ENCODE results near the gene TBX15. TPM values are rescaled to one million over a fixed set of nuclear protein-coding genes. Genes with fewer than 3 reads are reported as not detected.

TBX15 gene
- total and polyA plus RNA-seq, 11 donors = 0.19 to 1.8 (median 0.63) TPM

DNA sequence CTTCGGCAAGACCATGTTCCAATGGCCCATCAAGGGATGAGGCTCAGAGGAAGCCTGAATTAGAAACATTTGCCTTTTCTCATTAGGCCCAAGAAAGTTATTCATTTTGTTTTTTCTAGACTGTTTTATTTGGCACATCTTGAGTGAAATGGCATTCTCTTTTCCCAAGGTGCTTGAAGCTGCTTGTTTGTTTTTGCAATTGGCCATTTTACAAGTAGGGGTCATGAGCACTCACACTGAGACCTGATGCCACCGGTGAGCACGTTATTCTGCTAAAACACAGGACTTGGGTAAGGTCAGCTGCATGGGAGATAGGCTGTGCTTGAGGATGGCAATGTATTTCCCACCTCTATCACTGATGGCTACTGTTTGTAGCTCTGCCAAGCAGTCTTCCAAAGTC, 128.1 kb downstream of the TBX15 start:
- no peaks in the 10 kb centered on the region for H3K9me3 ChIP-seq
- no peaks in the 10 kb centered on the region for H3K4me1 ChIP-seq
- intact Hi-C loops (cut with DNase I) = no loop called here
- H3K27ac ChIP-seq = no peak overlapping the region
- H3K36me3 ChIP-seq = no peaks in the 10 kb centered on the region
- H3K27me3 ChIP-seq = no peaks in the 10 kb centered on the region
- WGBS, 4 donors = 61 to 72% (median 67%) methylated on average over 3 of the region's 3 CpGs
- H3K4me3 ChIP-seq = no peak overlapping the region
- ATAC-seq (no peak), DNase-seq (no peak)
- TF ChIP-seq POLR2A (IDR thresholded peaks at IDR 0.05) = no peak
- TF ChIP-seq, protein P1, sequence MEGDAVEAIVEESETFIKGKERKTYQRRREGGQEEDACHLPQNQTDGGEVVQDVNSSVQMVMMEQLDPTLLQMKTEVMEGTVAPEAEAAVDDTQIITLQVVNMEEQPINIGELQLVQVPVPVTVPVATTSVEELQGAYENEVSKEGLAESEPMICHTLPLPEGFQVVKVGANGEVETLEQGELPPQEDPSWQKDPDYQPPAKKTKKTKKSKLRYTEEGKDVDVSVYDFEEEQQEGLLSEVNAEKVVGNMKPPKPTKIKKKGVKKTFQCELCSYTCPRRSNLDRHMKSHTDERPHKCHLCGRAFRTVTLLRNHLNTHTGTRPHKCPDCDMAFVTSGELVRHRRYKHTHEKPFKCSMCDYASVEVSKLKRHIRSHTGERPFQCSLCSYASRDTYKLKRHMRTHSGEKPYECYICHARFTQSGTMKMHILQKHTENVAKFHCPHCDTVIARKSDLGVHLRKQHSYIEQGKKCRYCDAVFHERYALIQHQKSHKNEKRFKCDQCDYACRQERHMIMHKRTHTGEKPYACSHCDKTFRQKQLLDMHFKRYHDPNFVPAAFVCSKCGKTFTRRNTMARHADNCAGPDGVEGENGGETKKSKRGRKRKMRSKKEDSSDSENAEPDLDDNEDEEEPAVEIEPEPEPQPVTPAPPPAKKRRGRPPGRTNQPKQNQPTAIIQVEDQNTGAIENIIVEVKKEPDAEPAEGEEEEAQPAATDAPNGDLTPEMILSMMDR (IDR thresholded peaks at IDR 0.05) = no peak

DNA sequence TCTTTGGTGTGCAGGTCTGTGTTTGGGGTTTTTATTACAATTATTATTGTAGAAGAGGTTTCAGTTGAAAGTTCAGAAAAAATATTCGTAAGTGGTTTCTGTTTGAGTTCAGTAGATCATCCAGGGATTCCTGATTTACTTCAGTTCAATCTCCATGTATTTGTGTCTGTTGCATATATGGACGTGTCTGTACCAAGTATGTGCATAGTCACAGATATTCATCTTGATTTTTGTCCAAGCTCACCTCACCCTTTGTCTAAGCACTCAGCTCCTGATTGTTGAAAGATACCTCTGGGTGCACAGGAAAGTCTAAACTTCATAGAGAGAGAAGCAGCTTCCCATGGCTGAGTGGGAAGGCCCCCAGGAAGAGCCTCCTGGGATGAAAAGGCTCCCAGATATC, 141.7 kb downstream of the TBX15 start:
- H3K9me3 ChIP-seq = no peaks in the 10 kb centered on the region
- H3K4me1 ChIP-seq = no peaks in the 10 kb centered on the region

DNA sequence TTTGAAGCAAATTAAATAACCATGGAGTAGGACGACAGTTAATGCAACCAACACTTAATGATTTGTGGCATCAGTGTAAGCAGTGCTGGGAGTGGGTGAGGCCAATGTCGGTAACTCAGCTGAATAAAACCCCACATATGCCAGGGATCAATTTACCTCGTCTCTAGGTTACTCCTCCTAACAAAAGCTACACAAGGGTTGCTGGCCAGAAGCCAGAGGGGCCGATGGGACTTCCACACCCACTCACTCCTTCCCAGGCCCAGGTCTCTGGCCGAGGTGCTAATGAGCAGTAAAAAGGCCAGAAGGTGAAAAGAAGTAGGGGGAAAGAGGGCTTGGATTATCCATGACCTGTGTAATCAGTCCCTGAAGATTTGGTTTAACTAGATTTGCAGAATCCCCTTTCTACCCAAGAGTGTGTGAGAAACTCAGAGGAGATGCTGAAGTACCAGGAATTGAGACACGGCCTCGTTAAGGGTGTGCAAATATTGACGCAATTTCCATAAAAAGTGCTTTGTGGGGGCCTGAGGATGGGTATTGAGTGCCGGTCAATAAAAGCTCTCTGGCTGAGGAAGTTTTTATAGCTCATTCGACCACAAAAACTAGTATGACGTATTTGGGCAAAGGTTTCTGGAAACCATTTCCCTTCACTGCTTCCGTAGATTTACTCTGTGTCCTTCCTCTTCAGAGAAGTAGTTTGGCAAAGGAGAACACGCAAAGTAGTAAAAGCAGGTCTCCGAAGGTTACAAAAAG, 145.5 kb downstream of the TBX15 start:
- TF ChIP-seq, protein P1 (IDR thresholded peaks at IDR 0.05) = no peak
- TF ChIP-seq POLR2A (IDR thresholded peaks at IDR 0.05) = no peak
- ATAC-seq (no peak), DNase-seq (no peak)
- Histone ChIP-seq H3K9me3 (no peaks in the 10 kb centered on the region), H3K4me3 (no peak overlapping the region), H3K27me3 (no peaks in the 10 kb centered on the region), H3K4me1 (no peaks in the 10 kb centered on the region), H3K27ac (no peak overlapping the region), H3K36me3 (no peaks in the 10 kb centered on the region)
- WGBS, 4 donors = 56 to 67% (median 62%) methylated on average over 14 of the region's 14 CpGs
- intact Hi-C loops (cut with DNase I) = no loop called here

More for the DNA sequence above, 141.7 kb downstream of the TBX15 start:
- H3K27ac ChIP-seq = no peak overlapping the region
- ATAC-seq (no peak), DNase-seq (no peak)
- no peak for TF ChIP-seq POLR2A (IDR thresholded peaks at IDR 0.05)
- TF ChIP-seq, protein P1 (IDR thresholded peaks at IDR 0.05) = no peak
- no peaks in the 10 kb centered on the region for H3K36me3 ChIP-seq
- intact Hi-C loops (cut with DNase I) = no loop called here
- H3K27me3 ChIP-seq = peaks cover 0 to 2% (median 0%) of the 10 kb centered on the region in 9 donors
- WGBS, 4 donors = 66 to 73% (median 68%) methylated on average over 2 of the region's 2 CpGs
- H3K4me3 ChIP-seq = no peak overlapping the region

DNA sequence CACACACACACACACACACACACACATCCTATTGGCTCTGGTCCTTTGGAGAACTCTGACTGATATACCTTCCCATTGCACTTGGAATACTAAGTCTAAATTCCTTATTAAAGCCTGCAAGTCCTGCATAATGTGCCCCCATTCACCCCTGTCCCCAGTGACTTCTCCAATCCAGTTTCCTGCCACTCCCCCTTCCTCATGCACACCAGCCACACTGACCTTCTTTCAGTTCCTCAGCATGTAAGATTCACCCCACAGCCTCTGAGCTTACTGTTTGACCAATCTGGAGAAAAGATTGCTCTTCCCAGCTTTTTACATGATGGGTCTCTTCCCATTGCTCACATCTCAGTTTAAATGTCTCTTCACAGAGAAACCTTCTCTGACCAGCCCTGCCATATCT, 146.6 kb downstream of the TBX15 start:
- no peaks in the 10 kb centered on the region for H3K4me1 ChIP-seq
- H3K9me3 ChIP-seq = peaks cover 0 to 2% (median 0%) of the 10 kb centered on the region in 12 donors
- TF ChIP-seq, protein P1 (IDR thresholded peaks at IDR 0.05) = no peak
- no peak for TF ChIP-seq POLR2A (IDR thresholded peaks at IDR 0.05)
- H3K36me3 ChIP-seq = no peaks in the 10 kb centered on the region
- no peak overlapping the region for H3K4me3 ChIP-seq
- intact Hi-C loops (cut with DNase I) = loop anchor here in 1 of 10 donors (2.0 kb wide), 1 partner anchor 57 kb away; no protein-coding TSS in a partner anchor
- DNase-seq = no peak
- H3K27me3 ChIP-seq = no peaks in the 10 kb centered on the region
- no peak for ATAC-seq
- H3K27ac ChIP-seq = no peak overlapping the region

Other genes with a start within 250 kb of the TBX15 start
- 10 to 100 TPM in 6 of 9 donors, 1 to 10 TPM in 3; 8.5 to 15.5 (median 13.1) TPM for gene WARS2, start 152.3 kb upstream of the TBX15 start, total RNA-seq
- 1 to 10 TPM; 3.9 to 7.7 TPM for gene WARS2, start 152.3 kb upstream of the TBX15 start, polyA plus RNA-seq